Mesendoderm (in vitro differentiated cells): ENCODE results near the gene FLVCR1.
A peak's percentile ranks its signal among the peaks of the same experiment; 100 is the strongest.

Source experiments
- DNase-seq: peaks from one replicate; pipeline ENCODE4 v3.0.0; 2013
- H2AK5ac ChIP-seq: 2 replicates; pipeline ENCODE4 v1.6.1; 2013; ENCODE audit warnings: low read length, inconsistent platforms
- H2BK120ac ChIP-seq: 2 replicates; pipeline ENCODE4 v1.6.1; 2013; ENCODE audit warnings: low read depth, mild to moderate bottlenecking, low read length, moderate library complexity, mixed read lengths
- H2BK15ac ChIP-seq: replicated peaks from 2 replicates; pipeline ENCODE4 v1.6.1; 2013; ENCODE audit warnings: low read depth, mild to moderate bottlenecking, moderate library complexity
- H2BK5ac ChIP-seq: 2 replicates; pipeline ENCODE4 v1.6.1; 2013; ENCODE audit warnings: low read length, inconsistent platforms
- H3K18ac ChIP-seq: 2 replicates; pipeline ENCODE4 v1.6.1; 2013; ENCODE audit warnings: mild to moderate bottlenecking, low read length, mixed read lengths
- H3K23ac ChIP-seq: one replicate; pipeline ENCODE4 v1.6.1; 2013; ENCODE audit warnings: low read length
- H3K27ac ChIP-seq: 2 replicates; pipeline ENCODE4 v1.5.1; 2013; ENCODE audit warnings: low read depth, mild to moderate bottlenecking, inconsistent platforms, low read length, moderate library complexity
- H3K27me3 ChIP-seq: 2 replicates; pipeline ENCODE4 v1.6.1; 2013; ENCODE audit warnings: low read length, control low read depth, mild to moderate bottlenecking, inconsistent platforms; ENCODE audit not compliant: insufficient read depth, poor library complexity
- H3K36me3 ChIP-seq: 2 replicates; pipeline ENCODE4 v1.6.1; 2013; ENCODE audit warnings: low read length, inconsistent platforms; ENCODE audit not compliant: control insufficient read depth, insufficient read depth
- H3K4ac ChIP-seq: one replicate; pipeline ENCODE4 v1.6.1; 2013; ENCODE audit warnings: low read depth, mild to moderate bottlenecking, low read length, moderate library complexity
- H3K4me1 ChIP-seq: 2 replicates; pipeline ENCODE4 v1.6.1; 2013; ENCODE audit warnings: low read depth, low read length, inconsistent platforms; ENCODE audit not compliant: control insufficient read depth
- H3K4me2 ChIP-seq: 2 replicates; pipeline ENCODE4 v1.6.1; 2013; ENCODE audit warnings: low read length
- H3K4me3 ChIP-seq: 2 replicates; pipeline ENCODE4 v1.5.1; 2013; ENCODE audit warnings: mild to moderate bottlenecking, low read length
- H3K56ac ChIP-seq: one replicate; pipeline ENCODE4 v1.6.1; 2013; ENCODE audit warnings: low read length
- H3K79me1 ChIP-seq: 2 replicates; pipeline ENCODE4 v1.6.1; 2013; ENCODE audit warnings: low read length, inconsistent platforms
- H3K79me2 ChIP-seq: 2 replicates; pipeline ENCODE4 v1.6.1; 2013; ENCODE audit warnings: mild to moderate bottlenecking, low read length; ENCODE audit not compliant: control insufficient read depth, insufficient read depth
- H3K9ac ChIP-seq: 2 replicates; pipeline ENCODE4 v1.6.1; 2013; ENCODE audit warnings: low read length, inconsistent platforms
- H4K5ac ChIP-seq: one replicate; pipeline ENCODE4 v1.6.1; 2013; ENCODE audit warnings: low read length
- H4K8ac ChIP-seq: one replicate; pipeline ENCODE4 v1.6.1; 2013; ENCODE audit warnings: low read depth, mild to moderate bottlenecking, control low read depth, low read length, moderate library complexity
- WGBS: extraction: QIAGEN DNeasy Blood & Tissue Kit; methylation state at CpG from one replicate; pipeline ENCODE4 v1.1.7; 2013; ENCODE audit warnings: low lambda C conversion rate, missing lambda C conversion rate; ENCODE audit not compliant: insufficient coverage; ENCODE audit errors: extremely low coverage; 5-methylcytosine and 5-hydroxymethylcytosine counted together

The FLVCR1 gene

DNA sequence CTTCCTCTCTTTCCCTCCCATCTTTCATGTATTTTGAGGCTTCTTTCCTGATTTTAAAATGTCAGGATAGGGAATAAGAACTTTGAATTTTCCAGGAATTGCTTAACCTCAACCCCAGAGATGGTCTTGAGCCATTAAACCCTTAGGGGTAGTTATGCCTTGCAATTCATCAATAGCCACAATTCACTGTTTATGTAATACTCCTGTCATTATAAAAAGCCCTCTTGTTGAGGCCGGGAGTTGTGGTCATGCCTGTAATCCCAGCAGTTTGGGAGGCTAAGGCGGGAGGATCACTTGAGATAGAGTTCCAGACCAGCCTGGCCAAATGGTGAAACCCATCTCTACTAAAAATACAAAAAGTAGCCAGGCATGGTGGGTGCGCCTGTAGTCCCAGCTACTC lies 35.1 kb upstream of the FLVCR1 start:
- Histone ChIP-seq H3K56ac (no peak overlapping the region), H3K27me3 (no peaks in the 10 kb centered on the region), H3K4me1 (no peaks in the 10 kb centered on the region), H3K18ac (no peak overlapping the region), H3K4me3 (no peak overlapping the region), H3K9ac (no peak overlapping the region), H4K5ac (no peak overlapping the region), H2BK120ac (no peak overlapping the region), H4K8ac (no peak overlapping the region), H3K27ac (no peak overlapping the region), H3K4ac (no peak overlapping the region), H3K36me3 (no peaks in the 10 kb centered on the region), H3K79me1 (no peaks in the 10 kb centered on the region), H3K23ac (no peak overlapping the region), H2AK5ac (no peak overlapping the region), H3K4me2 (no peak overlapping the region), H2BK15ac (no peak overlapping the region), H3K79me2 (no peaks in the 10 kb centered on the region), H2BK5ac (no peak overlapping the region)
- no peak for DNase-seq
- no CpG with 5 or more reads among the region's 3 CpGs for WGBS

GRCh38 chr1:212824201-212824600 lies 33.9 kb upstream of the FLVCR1 start:
- no peaks in the 10 kb centered on the region for H3K27me3 ChIP-seq
- no peaks in the 10 kb centered on the region for H3K79me2 ChIP-seq
- DNase-seq = no peak
- H3K79me1 ChIP-seq = no peaks in the 10 kb centered on the region
- no peak overlapping the region for H3K27ac ChIP-seq
- H3K4ac ChIP-seq = no peak overlapping the region
- no peak overlapping the region for H3K4me3 ChIP-seq
- no peak overlapping the region for H2BK120ac ChIP-seq
- no peaks in the 10 kb centered on the region for H3K4me1 ChIP-seq
- H3K4me2 ChIP-seq = no peak overlapping the region
- no peak overlapping the region for H3K9ac ChIP-seq
- H3K56ac ChIP-seq = no peak overlapping the region
- no peak overlapping the region for H2BK15ac ChIP-seq
- H3K36me3 ChIP-seq = no peaks in the 10 kb centered on the region
- no peak overlapping the region for H3K18ac ChIP-seq
- H2BK5ac ChIP-seq = no peak overlapping the region
- no peak overlapping the region for H4K5ac ChIP-seq
- no CpG with 5 or more reads among the region's 16 CpGs for WGBS
- H2AK5ac ChIP-seq = no peak overlapping the region
- no peak overlapping the region for H3K23ac ChIP-seq
- H4K8ac ChIP-seq = no peak overlapping the region

GRCh38 chr1:212825798-212826452 lies 32.1 kb upstream of the FLVCR1 start:
- Histone ChIP-seq H3K27ac (no peak overlapping the region), H3K23ac (no peak overlapping the region)

GRCh38 chr1:212827171-212827776 lies 30.8 kb upstream of the FLVCR1 start:
- H2BK120ac ChIP-seq = no peak overlapping the region

More at GRCh38 chr1:212825798-212826452, 32.1 kb upstream of the FLVCR1 start:
- DNase-seq = peak; percentile 3
- no CpG with 5 or more reads among the region's 6 CpGs for WGBS
- Histone ChIP-seq H3K36me3 (no peaks in the 10 kb centered on the region), H2BK120ac (no peak overlapping the region), H3K56ac (no peak overlapping the region), H4K5ac (no peak overlapping the region), H2AK5ac (no peak overlapping the region), H3K4me3 (no peak overlapping the region), H3K27me3 (no peaks in the 10 kb centered on the region), H4K8ac (no peak overlapping the region), H3K79me1 (no peaks in the 10 kb centered on the region), H3K18ac (no peak overlapping the region), H3K9ac (no peak overlapping the region), H2BK15ac (no peak overlapping the region), H3K4me1 (no peaks in the 10 kb centered on the region), H2BK5ac (no peak overlapping the region), H3K79me2 (no peaks in the 10 kb centered on the region), H3K4me2 (no peak overlapping the region), H3K4ac (no peak overlapping the region)

DNA sequence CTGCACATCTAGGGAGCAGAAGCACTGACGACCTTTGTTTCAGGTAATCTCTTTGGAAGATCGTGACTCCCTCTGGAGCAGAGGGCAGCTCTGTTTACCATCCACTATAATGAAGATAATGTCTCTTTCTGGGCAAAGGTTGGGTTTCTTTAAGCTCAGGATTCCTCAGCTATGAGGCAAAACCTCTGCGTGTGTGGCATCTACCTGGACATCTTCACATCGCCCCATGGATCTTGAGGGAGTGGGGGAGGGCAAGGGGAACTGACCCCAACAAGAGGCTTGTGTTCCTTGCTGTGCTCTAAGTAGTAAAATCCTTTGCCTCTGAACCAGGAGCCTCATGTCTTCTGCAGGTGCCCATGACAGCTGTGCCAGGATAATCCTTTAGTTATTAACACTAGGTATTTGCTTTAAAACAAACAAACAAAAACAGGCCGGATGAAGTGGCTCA lies 30.2 kb upstream of the FLVCR1 start:
- Histone ChIP-seq H2BK15ac (no peak overlapping the region), H4K8ac (no peak overlapping the region), H3K4me2 (no peak overlapping the region), H3K4ac (no peak overlapping the region), H2BK5ac (no peak overlapping the region), H3K27me3 (no peaks in the 10 kb centered on the region), H3K56ac (no peak overlapping the region), H3K27ac (no peak overlapping the region), H3K23ac (no peak overlapping the region), H3K4me3 (no peak overlapping the region), H3K79me1 (no peaks in the 10 kb centered on the region), H3K18ac (no peak overlapping the region), H3K36me3 (no peaks in the 10 kb centered on the region), H3K9ac (no peak overlapping the region), H3K79me2 (no peaks in the 10 kb centered on the region), H2BK120ac (no peak overlapping the region), H2AK5ac (no peak overlapping the region), H4K5ac (no peak overlapping the region), H3K4me1 (no peaks in the 10 kb centered on the region)
- WGBS = no CpG with 5 or more reads among the region's 5 CpGs
- DNase-seq = no peak

More at GRCh38 chr1:212827171-212827776, 30.8 kb upstream of the FLVCR1 start:
- no peak overlapping the region for H3K4me2 ChIP-seq
- H3K79me2 ChIP-seq = no peaks in the 10 kb centered on the region
- H4K5ac ChIP-seq = no peak overlapping the region
- H3K4ac ChIP-seq = no peak overlapping the region
- H2BK5ac ChIP-seq = no peak overlapping the region
- no peak overlapping the region for H2BK15ac ChIP-seq
- H3K23ac ChIP-seq = no peak overlapping the region
- no peak overlapping the region for H3K56ac ChIP-seq
- H3K27ac ChIP-seq = no peak overlapping the region
- H4K8ac ChIP-seq = no peak overlapping the region
- H2AK5ac ChIP-seq = no peak overlapping the region
- no peaks in the 10 kb centered on the region for H3K27me3 ChIP-seq
- H3K36me3 ChIP-seq = no peaks in the 10 kb centered on the region
- H3K9ac ChIP-seq = no peak overlapping the region
- no peak for DNase-seq
- H3K18ac ChIP-seq = no peak overlapping the region
- WGBS = no CpG with 5 or more reads among the region's 4 CpGs
- H3K79me1 ChIP-seq = no peaks in the 10 kb centered on the region
- no peaks in the 10 kb centered on the region for H3K4me1 ChIP-seq
- H3K4me3 ChIP-seq = no peak overlapping the region
